Measurements from ENCODE around the gene KLHDC4.

The KLHDC4 gene

DNA sequence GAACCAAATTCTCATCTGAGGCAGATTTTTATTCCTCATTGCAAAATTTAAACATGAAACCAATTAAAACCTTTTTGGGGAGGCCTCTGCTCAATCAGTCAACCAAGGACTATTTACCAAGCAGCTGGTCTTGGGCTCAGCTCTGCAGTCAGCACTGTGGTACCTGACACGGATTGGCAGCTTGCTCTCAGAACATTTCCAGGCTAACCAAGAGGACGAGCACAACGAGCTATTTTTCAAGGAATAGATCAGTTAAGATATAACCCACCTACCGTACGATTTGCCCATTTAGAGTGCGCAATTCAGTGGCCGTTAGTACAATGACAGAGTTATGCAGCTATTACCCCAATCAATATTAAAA lies 26.4 kb upstream of the KLHDC4 start:
- Histone ChIP-seq H3K79me2 (ENCODE audit: insufficient read depth, low read length) (peaks cover 93% of the 10 kb centered on the region), H3K4me2 (ENCODE audit: low read depth, low read length, poor library complexity, severe bottlenecking) (no peak overlapping the region), H3K9ac (ENCODE audit: low read length) (no peak overlapping the region), H3F3A (ENCODE audit: insufficient read depth) (no peaks in the 10 kb centered on the region), H2AFZ (ENCODE audit: low read depth, low read length, severe bottlenecking) (no peak overlapping the region), H3K9me3 (ENCODE audit: insufficient read depth, low read length) (no peaks in the 10 kb centered on the region), H3K36me3 (ENCODE audit: low read length) (no peaks in the 10 kb centered on the region), H3K27me3 (ENCODE audit: low read length) (no peaks in the 10 kb centered on the region), H3K27ac (ENCODE audit: low read depth, low read length) (no peak overlapping the region), H3K9me2 (replicated peaks; ENCODE audit: insufficient read depth, low read length) (no peaks in the 10 kb centered on the region), H3K4me3 (ENCODE audit: insufficient read depth, low read length, poor library complexity, severe bottlenecking) (no peak overlapping the region), H4K20me1 (ENCODE audit: low read depth, low read length) (no peaks in the 10 kb centered on the region)
- TF ChIP-seq EZH2phosphoT487 (conservative IDR thresholded peaks at IDR 0.05; ENCODE audit: low read length): no peak
- TF ChIP-seq, protein P1, sequence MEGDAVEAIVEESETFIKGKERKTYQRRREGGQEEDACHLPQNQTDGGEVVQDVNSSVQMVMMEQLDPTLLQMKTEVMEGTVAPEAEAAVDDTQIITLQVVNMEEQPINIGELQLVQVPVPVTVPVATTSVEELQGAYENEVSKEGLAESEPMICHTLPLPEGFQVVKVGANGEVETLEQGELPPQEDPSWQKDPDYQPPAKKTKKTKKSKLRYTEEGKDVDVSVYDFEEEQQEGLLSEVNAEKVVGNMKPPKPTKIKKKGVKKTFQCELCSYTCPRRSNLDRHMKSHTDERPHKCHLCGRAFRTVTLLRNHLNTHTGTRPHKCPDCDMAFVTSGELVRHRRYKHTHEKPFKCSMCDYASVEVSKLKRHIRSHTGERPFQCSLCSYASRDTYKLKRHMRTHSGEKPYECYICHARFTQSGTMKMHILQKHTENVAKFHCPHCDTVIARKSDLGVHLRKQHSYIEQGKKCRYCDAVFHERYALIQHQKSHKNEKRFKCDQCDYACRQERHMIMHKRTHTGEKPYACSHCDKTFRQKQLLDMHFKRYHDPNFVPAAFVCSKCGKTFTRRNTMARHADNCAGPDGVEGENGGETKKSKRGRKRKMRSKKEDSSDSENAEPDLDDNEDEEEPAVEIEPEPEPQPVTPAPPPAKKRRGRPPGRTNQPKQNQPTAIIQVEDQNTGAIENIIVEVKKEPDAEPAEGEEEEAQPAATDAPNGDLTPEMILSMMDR (IDR thresholded peaks at IDR 0.05; ENCODE audit: insufficient read depth, low read length, poor library complexity, severe bottlenecking): no peak

DNA sequence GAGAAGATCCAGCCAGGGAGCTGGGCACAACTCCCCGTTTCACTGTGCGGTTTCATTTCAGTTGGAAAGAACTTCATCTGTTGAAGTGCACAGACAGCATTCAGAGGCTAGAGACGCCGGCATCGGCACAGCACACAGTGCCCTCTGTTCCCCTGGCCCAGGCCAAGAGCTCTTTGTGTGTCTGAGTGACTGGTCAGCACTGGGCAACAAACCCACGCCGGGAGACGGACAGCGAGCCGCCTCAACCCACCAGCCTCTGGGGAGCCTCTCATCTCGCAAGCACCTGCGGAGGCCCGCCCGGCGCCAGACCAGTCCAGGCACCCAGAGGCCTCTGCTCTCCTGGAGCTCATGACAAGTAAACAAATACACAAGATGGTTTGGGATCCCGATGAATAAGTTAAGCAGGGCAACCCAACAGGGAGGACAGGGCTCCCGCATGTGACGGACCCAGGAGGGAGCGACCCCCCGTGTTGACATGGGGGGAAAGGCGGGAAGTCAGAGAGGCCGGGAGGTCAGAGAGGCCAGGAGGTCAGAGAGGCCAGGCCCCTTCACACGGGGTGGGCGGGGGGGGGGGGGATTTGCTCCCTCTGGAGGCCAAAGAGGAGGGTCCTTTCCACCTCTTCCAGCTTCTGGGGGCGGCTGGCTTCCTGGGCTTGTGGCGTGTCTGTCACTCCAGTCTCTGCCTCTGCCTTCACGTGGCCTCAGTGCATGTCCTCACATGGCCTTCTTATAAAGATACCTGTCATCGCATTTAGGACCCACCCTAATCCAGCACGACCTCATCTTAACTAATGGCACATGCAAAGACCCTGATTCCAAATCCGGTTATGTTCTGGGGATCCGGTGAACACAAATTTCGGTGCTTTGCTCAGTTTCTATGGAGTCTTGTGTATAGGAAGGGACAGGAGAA lies 25.8 kb upstream of the KLHDC4 start:
- TF ChIP-seq, protein P1 (IDR thresholded peaks at IDR 0.05; ENCODE audit: insufficient read depth, low read length, poor library complexity, severe bottlenecking): no peak
- no peak for TF ChIP-seq EZH2phosphoT487 (conservative IDR thresholded peaks at IDR 0.05; ENCODE audit: low read length)
- Histone ChIP-seq H3K79me2 (ENCODE audit: insufficient read depth, low read length) (peaks cover 93% of the 10 kb centered on the region), H3K9ac (ENCODE audit: low read length) (no peak overlapping the region), H3K36me3 (ENCODE audit: low read length) (no peaks in the 10 kb centered on the region), H3F3A (ENCODE audit: insufficient read depth) (0 out of 2 replicates have a peak, but pooled peaks cover 3% of the 10 kb centered on the region), H2AFZ (ENCODE audit: low read depth, low read length, severe bottlenecking) (no peak overlapping the region), H3K9me2 (replicated peaks; ENCODE audit: insufficient read depth, low read length) (no peaks in the 10 kb centered on the region), H3K4me3 (ENCODE audit: insufficient read depth, low read length, poor library complexity, severe bottlenecking) (no peak overlapping the region), H3K4me2 (ENCODE audit: low read depth, low read length, poor library complexity, severe bottlenecking) (no peak overlapping the region), H3K9me3 (ENCODE audit: insufficient read depth, low read length) (no peaks in the 10 kb centered on the region), H3K27me3 (ENCODE audit: low read length) (no peaks in the 10 kb centered on the region), H4K20me1 (ENCODE audit: low read depth, low read length) (no peaks in the 10 kb centered on the region), H3K27ac (ENCODE audit: low read depth, low read length) (no peak overlapping the region)

DNA sequence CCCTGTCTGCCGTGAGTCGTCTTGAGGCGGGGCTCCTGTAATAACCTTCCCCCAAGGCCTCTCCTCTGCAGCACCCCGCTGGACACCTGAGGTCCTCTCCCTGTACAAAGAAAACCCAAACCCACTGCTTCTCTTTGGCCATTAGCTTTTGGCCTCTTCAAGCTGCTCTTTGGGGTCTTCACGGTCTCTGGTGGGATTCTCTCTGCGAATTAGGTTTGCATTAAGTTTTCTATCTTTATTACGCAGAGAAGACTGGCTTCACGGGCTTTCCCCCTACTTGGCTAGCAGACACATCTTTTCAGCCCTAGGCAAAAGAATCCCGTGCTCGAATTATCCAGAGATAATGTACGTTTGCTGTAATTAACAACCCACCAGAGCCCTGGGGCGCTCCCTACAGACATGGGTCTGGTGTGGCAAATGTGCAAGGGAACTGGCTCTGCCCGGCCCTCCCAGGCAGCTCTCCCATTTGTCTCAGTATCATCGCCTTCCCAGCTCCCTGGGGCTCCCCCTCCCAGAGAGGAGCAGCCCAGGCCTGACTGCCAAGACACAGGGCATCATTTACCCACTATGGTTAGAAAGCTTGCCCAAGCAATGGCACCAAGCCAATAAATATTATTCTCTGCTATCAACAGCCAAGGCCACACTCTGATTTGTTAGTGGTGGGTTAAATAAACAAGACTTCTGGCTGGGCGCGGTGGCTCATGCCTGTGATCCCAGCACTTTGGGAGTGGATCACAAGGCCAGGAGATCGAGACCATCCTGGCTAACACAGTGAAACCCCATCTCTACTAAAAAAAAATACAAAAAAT lies 24.7 kb upstream of the KLHDC4 start:
- Histone ChIP-seq H3K9me2 (replicated peaks; ENCODE audit: insufficient read depth, low read length) (no peaks in the 10 kb centered on the region), H2AFZ (ENCODE audit: low read depth, low read length, severe bottlenecking) (no peak overlapping the region), H3K79me2 (ENCODE audit: insufficient read depth, low read length) (peaks cover 93% of the 10 kb centered on the region), H3K9me3 (ENCODE audit: insufficient read depth, low read length) (no peaks in the 10 kb centered on the region), H3K4me2 (ENCODE audit: low read depth, low read length, poor library complexity, severe bottlenecking) (no peak overlapping the region), H3K27me3 (ENCODE audit: low read length) (no peaks in the 10 kb centered on the region), H3K27ac (ENCODE audit: low read depth, low read length) (no peak overlapping the region), H3K4me3 (ENCODE audit: insufficient read depth, low read length, poor library complexity, severe bottlenecking) (no peak overlapping the region), H3F3A (ENCODE audit: insufficient read depth) (0 out of 2 replicates have a peak, but pooled peaks cover 5% of the 10 kb centered on the region), H3K9ac (ENCODE audit: low read length) (no peak overlapping the region), H4K20me1 (ENCODE audit: low read depth, low read length) (no peaks in the 10 kb centered on the region), H3K36me3 (ENCODE audit: low read length) (no peaks in the 10 kb centered on the region)
- no peak for TF ChIP-seq EZH2phosphoT487 (conservative IDR thresholded peaks at IDR 0.05; ENCODE audit: low read length)
- TF ChIP-seq, protein P1 (IDR thresholded peaks at IDR 0.05; ENCODE audit: insufficient read depth, low read length, poor library complexity, severe bottlenecking): no peak

Data from SU-DHL-6 (cell line).